ENCODE data around the gene ZNF3.

GRCh38 chr7:100053215-100053614 lies 28.3 kb downstream of the ZNF3 start:
- no peak for TF ChIP-seq CTCF (IDR thresholded peaks at IDR 0.05)
- TF ChIP-seq POLR2A (IDR thresholded peaks at IDR 0.05): no peak
